ENCODE data around the gene TMEM101. TPM values are rescaled to one million over a fixed set of nuclear protein-coding genes. Genes with fewer than 3 reads are reported as not detected.
"Not testable (repeated sequence)": the region's sequence is repeated elsewhere in the genome, so short reads cannot be mapped to it uniquely, and the experiment has no call there.

The TMEM101 gene
- total and polyA plus RNA-seq, 4 experiments from 2014 or later, result 22.7 to 33.6 (median 28.7) TPM

GRCh38 chr17:44049294-44050060 lies 34.7 kb upstream of the TMEM101 start:
- intact Hi-C loops (cut with micrococcal nuclease), result no loop called here
- Histone ChIP-seq H3K4me1 (ENCODE audit: insufficient read depth, low read length) (no peaks in the 10 kb centered on the region), H3K4me3 (ENCODE audit: low read length in 2 of 2) (no peak overlapping the region), H3K27me3 (ENCODE audit: insufficient read depth, low read length) (no peaks in the 10 kb centered on the region), H3K36me3 (ENCODE audit: insufficient read depth, low read length) (peaks cover 46% of the 10 kb centered on the region), H3K9me3 (ENCODE audit: control insufficient read depth in 1 of 2, low read length in 2 of 2) (no peaks in the 10 kb centered on the region), H3K27ac (ENCODE audit: low read depth, low read length) (no peak overlapping the region)
- CTCF ChIA-PET (ENCODE audit: partially characterized antibody), result interaction anchor here (0.6 to 1.6 kb wide), 2 partner anchors 9 to 130 kb away, joined by 4 read pairs; no protein-coding TSS in a partner anchor
- H3K27me3 Mint-ChIP-seq, result no peaks in the 10 kb centered on the region
- no peak overlapping the region for H3K4me3 Mint-ChIP-seq
- peaks cover 16 to 41% of the 10 kb centered on the region in 2 donors for H3K36me3 Mint-ChIP-seq
- H3K27ac Mint-ChIP-seq, result peak overlapping the region in 1 of 7 donors; percentile 68
- H3K4me1 Mint-ChIP-seq, result peaks cover 11 to 16% (median 13%) of the 10 kb centered on the region in 4 donors
- DNase-seq, result no peak
- POLR2A ChIA-PET (ENCODE audit: partially characterized antibody), result interaction anchor here (1.1 kb wide), 1 partner anchor 11 kb away, joined by 3 read pairs; no protein-coding TSS in a partner anchor
- no peaks in the 10 kb centered on the region for H3K9me3 Mint-ChIP-seq

GRCh38 chr17:44046893-44047292 lies 32.1 kb upstream of the TMEM101 start:
- POLR2A ChIA-PET (ENCODE audit: partially characterized antibody), result interaction anchor here (1.0 kb wide), 1 partner anchor 10 kb away, joined by 3 read pairs; no protein-coding TSS in a partner anchor
- H3K9me3 Mint-ChIP-seq; H3K27me3 ChIP-seq (ENCODE audit: insufficient read depth, low read length); H3K27ac ChIP-seq (ENCODE audit: low read depth, low read length); intact Hi-C loops (cut with micrococcal nuclease); CTCF ChIA-PET (ENCODE audit: partially characterized antibody); H3K4me3 Mint-ChIP-seq; H3K4me1 ChIP-seq (ENCODE audit: insufficient read depth, low read length); H3K4me3 ChIP-seq (ENCODE audit: low read length in 2 of 2); H3K9me3 ChIP-seq (ENCODE audit: control insufficient read depth in 1 of 2, low read length in 2 of 2); H3K4me1 Mint-ChIP-seq; H3K27me3 Mint-ChIP-seq; DNase-seq: not testable (repeated sequence)
- Mint-ChIP-seq H3K36me3 (peaks cover 8 to 29% of the 10 kb centered on the region in 2 donors), H3K27ac (peak overlapping the region in 2 of 7 donors; percentile 29 to 60)
- H3K36me3 ChIP-seq (ENCODE audit: insufficient read depth, low read length), result peaks cover 38% of the 10 kb centered on the region

GRCh38 chr17:44045486-44045885 lies 30.7 kb upstream of the TMEM101 start:
- no peak for DNase-seq
- Histone ChIP-seq H3K27me3 (ENCODE audit: insufficient read depth, low read length) (no peaks in the 10 kb centered on the region), H3K27ac (ENCODE audit: low read depth, low read length) (no peak overlapping the region), H3K4me1 (ENCODE audit: insufficient read depth, low read length) (peaks cover 8% of the 10 kb centered on the region), H3K36me3 (ENCODE audit: insufficient read depth, low read length) (peaks cover 27% of the 10 kb centered on the region), H3K4me3 (ENCODE audit: low read length in 2 of 2) (no peak overlapping the region), H3K9me3 (ENCODE audit: control insufficient read depth in 1 of 2, low read length in 2 of 2) (no peaks in the 10 kb centered on the region)
- ChIA-PET CTCF (ENCODE audit: partially characterized antibody) (interaction anchor here (1.1 to 7.9 kb wide), 2 partner anchors 100 to 166 kb away, joined by 3 to 120 read pairs; partner anchors contain the start of gene PPY), POLR2A (ENCODE audit: partially characterized antibody) (interaction anchor here (0.6 kb wide), 1 partner anchor 42 kb away, joined by 4 read pairs; no protein-coding TSS in a partner anchor)
- intact Hi-C loops (cut with micrococcal nuclease), result no loop called here
- Mint-ChIP-seq H3K27me3 (no peaks in the 10 kb centered on the region), H3K4me3 (no peak overlapping the region), H3K27ac (peak overlapping the region in 1 of 7 donors; percentile 51), H3K36me3 (peaks cover 13 to 32% of the 10 kb centered on the region in 2 donors), H3K4me1 (peaks cover 8 to 12% (median 10%) of the 10 kb centered on the region in 4 donors), H3K9me3 (no peaks in the 10 kb centered on the region)

- POLR2A ChIA-PET (ENCODE audit: partially characterized antibody), result interaction anchor here (0.6 kb wide), 1 partner anchor 14 kb away, joined by 3 read pairs; no protein-coding TSS in a partner anchor
- no peak for DNase-seq
- peaks cover 11 to 16% (median 13%) of the 10 kb centered on the region in 4 donors for H3K4me1 Mint-ChIP-seq
- H3K36me3 ChIP-seq (ENCODE audit: insufficient read depth, low read length), result peaks cover 23% of the 10 kb centered on the region
- H3K4me1 ChIP-seq (ENCODE audit: insufficient read depth, low read length), result peaks cover 8% of the 10 kb centered on the region
- H3K27ac Mint-ChIP-seq, result peak overlapping the region in 3 of 7 donors; percentile 18 to 35 (median 34)
- H3K27ac ChIP-seq (ENCODE audit: low read depth, low read length), result no peak overlapping the region
- no peaks in the 10 kb centered on the region for H3K27me3 ChIP-seq (ENCODE audit: insufficient read depth, low read length)
- H3K9me3 Mint-ChIP-seq, result no peaks in the 10 kb centered on the region
- CTCF ChIA-PET (ENCODE audit: partially characterized antibody), result interaction anchor here (0.5 to 7.9 kb wide), 12 partner anchors 11 to 233 kb away, joined by 3 to 120 read pairs (median 3); partner anchors contain the start of genes MPP2, PPY and TMEM101
- H3K9me3 ChIP-seq (ENCODE audit: control insufficient read depth in 1 of 2, low read length in 2 of 2), result no peaks in the 10 kb centered on the region
- H3K27me3 Mint-ChIP-seq, result no peaks in the 10 kb centered on the region
- H3K4me3 ChIP-seq (ENCODE audit: low read length in 2 of 2), result no peak overlapping the region
- H3K4me3 Mint-ChIP-seq, result no peak overlapping the region
- H3K36me3 Mint-ChIP-seq, result peaks cover 21 to 33% of the 10 kb centered on the region in 2 donors
- intact Hi-C loops (cut with micrococcal nuclease), result no loop called here
Measured at GRCh38 chr17:44044071-44044470, 29.3 kb upstream of the TMEM101 start.

- ChIA-PET CTCF (ENCODE audit: partially characterized antibody) (interaction anchor here (0.7 to 7.9 kb wide), 13 partner anchors 18 to 234 kb away, joined by 3 to 120 read pairs (median 3); partner anchors contain the start of genes CD300LG, MPP2, PPY and TMEM101), POLR2A (ENCODE audit: partially characterized antibody) (interaction anchor here (0.6 kb wide), 1 partner anchor 15 kb away, joined by 3 read pairs; no protein-coding TSS in a partner anchor)
- Mint-ChIP-seq H3K4me3 (no peak overlapping the region), H3K36me3 (peaks cover 24 to 34% of the 10 kb centered on the region in 2 donors), H3K9me3 (no peaks in the 10 kb centered on the region), H3K4me1 (peaks cover 11 to 16% (median 12%) of the 10 kb centered on the region in 4 donors), H3K27me3 (no peaks in the 10 kb centered on the region), H3K27ac (peak overlapping the region in 1 of 7 donors; percentile 90)
- no peak for DNase-seq
- Histone ChIP-seq H3K9me3 (ENCODE audit: control insufficient read depth in 1 of 2, low read length in 2 of 2) (no peaks in the 10 kb centered on the region), H3K27me3 (ENCODE audit: insufficient read depth, low read length) (no peaks in the 10 kb centered on the region), H3K27ac (ENCODE audit: low read depth, low read length) (no peak overlapping the region), H3K4me3 (ENCODE audit: low read length in 2 of 2) (no peak overlapping the region), H3K4me1 (ENCODE audit: insufficient read depth, low read length) (peaks cover 8% of the 10 kb centered on the region), H3K36me3 (ENCODE audit: insufficient read depth, low read length) (peaks cover 22% of the 10 kb centered on the region)
- intact Hi-C loops (cut with micrococcal nuclease), result no loop called here
Measured at GRCh38 chr17:44043272-44043696, 28.5 kb upstream of the TMEM101 start.

DNA sequence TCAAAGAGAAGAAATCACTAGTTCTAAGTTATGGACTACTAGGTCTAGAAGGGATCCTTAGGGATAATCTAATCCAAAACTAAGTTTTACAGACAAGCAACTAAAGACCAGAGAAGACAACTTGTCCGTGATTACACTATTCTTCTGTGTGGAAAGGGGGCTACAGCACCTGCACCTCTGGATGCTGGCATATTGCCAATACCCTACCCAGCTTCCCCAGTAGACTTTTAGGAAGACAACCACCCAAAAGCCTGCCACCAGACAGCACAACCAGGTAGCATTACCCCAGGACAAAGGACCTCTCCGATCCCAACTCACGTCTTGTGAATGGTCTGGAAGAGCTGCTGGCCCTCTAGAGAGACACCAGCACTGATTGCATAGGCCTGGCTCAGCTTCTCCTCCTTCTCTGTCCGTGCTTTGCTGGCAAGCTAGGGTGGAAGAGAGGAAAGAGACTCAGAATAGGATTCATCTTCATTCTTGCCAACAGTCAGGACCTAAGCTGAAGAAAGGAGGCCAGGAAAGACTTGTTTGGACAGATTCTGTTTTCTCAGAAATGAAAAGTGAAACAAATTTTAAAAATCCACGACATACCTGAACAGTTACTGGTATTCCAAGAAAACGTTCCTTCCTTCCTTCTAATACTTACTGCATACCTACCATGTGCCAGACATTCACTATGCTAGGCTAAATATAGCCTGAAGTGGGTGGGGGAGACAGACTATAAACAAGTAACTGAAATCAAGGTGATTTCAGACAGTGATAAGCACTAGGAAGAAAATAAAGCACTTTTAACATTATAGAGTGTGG lies 25.3 kb upstream of the TMEM101 start:
- H3K4me3 ChIP-seq (ENCODE audit: low read length in 2 of 2), result no peak overlapping the region
- H3K36me3 Mint-ChIP-seq, result peaks cover 25 to 49% of the 10 kb centered on the region in 2 donors
- intact Hi-C loops (cut with micrococcal nuclease), result no loop called here
- H3K9me3 Mint-ChIP-seq, result no peaks in the 10 kb centered on the region
- no peak overlapping the region for H3K27ac ChIP-seq (ENCODE audit: low read depth, low read length)
- no peaks in the 10 kb centered on the region for H3K27me3 Mint-ChIP-seq
- H3K36me3 ChIP-seq (ENCODE audit: insufficient read depth, low read length), result peaks cover 36% of the 10 kb centered on the region
- H3K27me3 ChIP-seq (ENCODE audit: insufficient read depth, low read length), result no peaks in the 10 kb centered on the region
- peaks cover 8% of the 10 kb centered on the region for H3K4me1 ChIP-seq (ENCODE audit: insufficient read depth, low read length)
- peaks cover 9 to 12% (median 11%) of the 10 kb centered on the region in 4 donors for H3K4me1 Mint-ChIP-seq
- no peaks in the 10 kb centered on the region for H3K9me3 ChIP-seq (ENCODE audit: control insufficient read depth in 1 of 2, low read length in 2 of 2)
- H3K27ac Mint-ChIP-seq, result peak overlapping the region in 4 of 7 donors; percentile 13 to 47 (median 31)
- peak overlapping the region in 1 of 8 donors; percentile 15 for H3K4me3 Mint-ChIP-seq
- CTCF ChIA-PET (ENCODE audit: partially characterized antibody), result interaction anchor here (1.0 to 7.9 kb wide), 5 partner anchors 10 to 161 kb away, joined by 4 to 120 read pairs (median 6); partner anchors contain the start of gene PPY
- DNase-seq, result no peak
- POLR2A ChIA-PET (ENCODE audit: partially characterized antibody), result no interaction called here
